Mesenchymal stem cell (in vitro differentiated cells and primary cell): ENCODE measurements around the gene SMYD5.

ENCODE experiments used
- DNase-seq: peaks from one replicate; pipeline ENCODE4 v3.0.0-alpha.2; 2013
- H2AFZ ChIP-seq: one replicate; pipeline ENCODE4 v1.6.1; 2013; ENCODE audit warnings: low read depth, mild to moderate bottlenecking, control low read depth, inconsistent platforms, low read length, moderate library complexity
- H2AK5ac ChIP-seq: 2 replicates; pipeline ENCODE4 v1.6.1; 2013; ENCODE audit warnings: low read length, moderate library complexity, mild to moderate bottlenecking, inconsistent platforms; ENCODE audit not compliant: severe bottlenecking
- H2BK120ac ChIP-seq: one replicate; pipeline ENCODE4 v1.6.1; 2013; ENCODE audit warnings: low read depth, mild to moderate bottlenecking, inconsistent platforms, low read length, moderate library complexity
- H2BK12ac ChIP-seq, 2 experiments: one replicate each; pipeline ENCODE4 v1.6.1; 2013; ENCODE audit warnings: inconsistent platforms in 2 of 2, low read length in 2 of 2, mild to moderate bottlenecking in 2 of 2, moderate library complexity in 2 of 2, control low read depth in 1 of 2
- H2BK15ac ChIP-seq: one replicate; pipeline ENCODE4 v1.6.1; 2013; ENCODE audit warnings: mild to moderate bottlenecking, low read depth, inconsistent platforms; ENCODE audit not compliant: poor library complexity, severe bottlenecking
- H2BK5ac ChIP-seq: 2 replicates; pipeline ENCODE4 v1.6.1; 2013; ENCODE audit warnings: low read depth, mild to moderate bottlenecking, low read length, control low read depth, inconsistent platforms; ENCODE audit not compliant: poor library complexity, severe bottlenecking
- H3K14ac ChIP-seq, 2 experiments: one replicate each; pipeline ENCODE4 v1.6.1; 2013; ENCODE audit warnings: inconsistent platforms in 2 of 2, low read length in 2 of 2, control low read depth in 1 of 2, mild to moderate bottlenecking in 1 of 2, moderate library complexity in 1 of 2
- H3K18ac ChIP-seq, 2 experiments: one replicate each; pipeline ENCODE4 v1.6.1; 2013; ENCODE audit warnings: inconsistent platforms in 2 of 2, low read length in 2 of 2, control low read depth in 1 of 2, low read depth in 1 of 2, mild to moderate bottlenecking in 1 of 2
- H3K23ac ChIP-seq, 2 experiments: one replicate each; pipeline ENCODE4 v1.6.1; 2013; ENCODE audit warnings: inconsistent platforms in 2 of 2, low read length in 2 of 2, mild to moderate bottlenecking in 2 of 2, moderate library complexity in 2 of 2, control low read depth in 1 of 2
- H3K27ac ChIP-seq: 2 replicates; pipeline ENCODE4 v1.5.1; 2013; ENCODE audit warnings: mild to moderate bottlenecking, moderate library complexity, low read length, control low read depth, inconsistent platforms; ENCODE audit not compliant: poor library complexity, severe bottlenecking
- H3K27me3 ChIP-seq, 2 experiments: 2 replicates each; pipeline versions ENCODE4 v1.6.1 to v1.7.0; 2013; ENCODE audit warnings: low read length in 2 of 2, mild to moderate bottlenecking in 2 of 2, moderate library complexity in 2 of 2, control low read depth in 1 of 2, inconsistent platforms in 1 of 2; ENCODE audit not compliant: control insufficient read depth in 1 of 2, insufficient read depth in 1 of 2
- H3K36me3 ChIP-seq, 2 experiments: 2 replicates each; pipeline versions ENCODE4 v1.6.1 to v1.7.0; 2013; ENCODE audit warnings: low read length in 2 of 2, control low read depth in 1 of 2, inconsistent platforms in 1 of 2, low read depth in 1 of 2, mild to moderate bottlenecking in 1 of 2; ENCODE audit not compliant: insufficient read depth in 2 of 2, control insufficient read depth in 1 of 2
- H3K4ac ChIP-seq, 2 experiments: one replicate each; pipeline ENCODE4 v1.6.1; 2013; ENCODE audit warnings: inconsistent platforms in 2 of 2, low read length in 2 of 2, mild to moderate bottlenecking in 2 of 2, moderate library complexity in 2 of 2, control low read depth in 1 of 2, low read depth in 1 of 2
- H3K4me1 ChIP-seq: 2 replicates; pipeline ENCODE4 v1.6.1; 2013; ENCODE audit warnings: low read depth, low read length, control low read depth; ENCODE audit not compliant: control insufficient read depth, insufficient read depth
- H3K4me2 ChIP-seq: 2 replicates; pipeline ENCODE4 v1.6.1; 2013; ENCODE audit warnings: low read length, mild to moderate bottlenecking, inconsistent platforms; ENCODE audit not compliant: poor library complexity, severe bottlenecking
- H3K4me3 ChIP-seq, 2 experiments: 2 replicates each; pipeline versions ENCODE4 v1.5.1 to v1.7.0; 2013; ENCODE audit warnings: low read length in 2 of 2, mild to moderate bottlenecking in 2 of 2, control low read depth in 1 of 2, low read depth in 1 of 2; ENCODE audit not compliant: insufficient read depth in 1 of 2
- H3K79me1 ChIP-seq: replicated peaks from 2 replicates; pipeline ENCODE4 v1.6.1; 2013; ENCODE audit warnings: mild to moderate bottlenecking, control low read depth, low read length, inconsistent platforms; ENCODE audit not compliant: poor library complexity, severe bottlenecking
- H3K9ac ChIP-seq: 2 replicates; pipeline ENCODE4 v1.7.0; 2013; ENCODE audit warnings: mild to moderate bottlenecking, low read length, moderate library complexity
- H3K9me3 ChIP-seq: 2 replicates; pipeline ENCODE4 v1.7.0; 2013; ENCODE audit warnings: mild to moderate bottlenecking, low read length; ENCODE audit not compliant: control insufficient read depth
- H4K8ac ChIP-seq: one replicate; pipeline ENCODE4 v1.6.1; 2013; ENCODE audit warnings: inconsistent platforms, mild to moderate bottlenecking, low read length, moderate library complexity
- H4K91ac ChIP-seq: one replicate; pipeline ENCODE4 v1.6.1; 2013; ENCODE audit warnings: mild to moderate bottlenecking, low read length, inconsistent platforms
- WGBS: methylation state at CpG from one replicate; pipeline ENCODE4 v1.1.7; 2013; ENCODE audit warnings: mixed read lengths; 5-methylcytosine and 5-hydroxymethylcytosine counted together

SMYD5 gene

DNA sequence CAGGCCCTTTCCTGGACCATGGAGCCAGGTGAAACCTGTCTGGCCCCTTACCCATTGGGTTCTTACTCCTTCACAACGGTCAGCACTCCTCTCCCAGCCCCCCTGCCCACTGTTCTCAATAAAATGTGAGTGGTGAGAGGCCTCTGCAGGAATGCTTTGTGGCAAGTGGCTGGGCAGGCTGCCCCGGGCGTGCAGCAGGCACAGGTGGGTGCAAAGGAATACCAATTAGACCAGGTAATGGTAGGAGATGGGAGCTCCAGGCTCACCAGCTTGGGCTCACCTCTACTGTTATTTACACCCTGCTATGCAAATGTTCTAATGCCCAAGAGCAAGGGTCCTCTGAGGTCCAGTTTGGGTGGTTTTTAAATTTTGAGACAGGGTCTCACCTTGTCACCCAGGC, 13.0 kb downstream of the SMYD5 start:
- H3K36me3 ChIP-seq = peaks cover 69 to 76% of the 10 kb centered on the region in 2 experiments
- H2AK5ac ChIP-seq = no peak overlapping the region
- H3K27ac ChIP-seq = no peak overlapping the region
- no peak overlapping the region for H2BK120ac ChIP-seq
- 100% methylated on average over 2 of the region's 3 CpGs for WGBS
- no peak overlapping the region for H3K23ac ChIP-seq
- no peaks in the 10 kb centered on the region for H3K4me1 ChIP-seq
- H3K4me3 ChIP-seq = no peak overlapping the region
- no peak overlapping the region for H3K9ac ChIP-seq
- no peak overlapping the region for H3K4me2 ChIP-seq
- H3K18ac ChIP-seq = no peak overlapping the region
- no peak overlapping the region for H2BK12ac ChIP-seq
- H4K8ac ChIP-seq = no peak overlapping the region
- H2BK15ac ChIP-seq = no peak overlapping the region
- H4K91ac ChIP-seq = no peak overlapping the region
- no peaks in the 10 kb centered on the region for H3K27me3 ChIP-seq
- no peak overlapping the region for H2BK5ac ChIP-seq
- no peak overlapping the region for H3K4ac ChIP-seq
- H2AFZ ChIP-seq = no peak overlapping the region
- peaks cover 3% of the 10 kb centered on the region for H3K79me1 ChIP-seq
- no peaks in the 10 kb centered on the region for H3K9me3 ChIP-seq
- H3K14ac ChIP-seq = no peak overlapping the region
- DNase-seq = no peak

DNA sequence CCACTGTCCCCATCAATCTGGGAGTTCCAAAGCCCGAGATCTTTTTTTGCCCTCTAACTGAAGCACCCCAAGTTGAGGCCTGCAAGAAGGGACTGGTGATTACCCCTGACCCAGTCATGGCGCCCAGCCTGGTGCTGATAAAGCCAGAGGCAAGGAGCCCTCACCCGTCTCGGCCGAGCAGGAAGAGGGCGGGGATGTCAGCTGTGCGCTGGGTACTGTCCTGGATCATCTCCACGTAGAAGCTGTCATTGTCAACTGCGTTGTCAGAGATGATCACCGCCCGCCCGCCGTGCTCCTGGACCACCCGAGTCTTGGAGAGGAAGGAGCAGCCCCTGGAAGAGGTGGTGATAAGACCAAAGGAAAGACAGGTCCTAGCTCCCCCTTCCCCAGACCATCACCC, 14.6 kb downstream of the SMYD5 start:
- H2BK15ac ChIP-seq = no peak overlapping the region
- DNase-seq = no peak
- no peak overlapping the region for H3K27ac ChIP-seq
- no peak overlapping the region for H3K9ac ChIP-seq
- no peak overlapping the region for H4K8ac ChIP-seq
- H2BK120ac ChIP-seq = no peak overlapping the region
- H2AFZ ChIP-seq = no peak overlapping the region
- no peak overlapping the region for H3K4me3 ChIP-seq
- H4K91ac ChIP-seq = no peak overlapping the region
- no peak overlapping the region for H3K14ac ChIP-seq
- peaks cover 53 to 61% of the 10 kb centered on the region in 2 experiments for H3K36me3 ChIP-seq
- no peak overlapping the region for H2BK12ac ChIP-seq
- no peak overlapping the region for H3K18ac ChIP-seq
- WGBS = 92% methylated on average over 11 of the region's 14 CpGs
- no peak overlapping the region for H2BK5ac ChIP-seq
- H2AK5ac ChIP-seq = no peak overlapping the region
- no peak overlapping the region for H3K4me2 ChIP-seq
- no peak overlapping the region for H3K23ac ChIP-seq
- no peaks in the 10 kb centered on the region for H3K9me3 ChIP-seq
- H3K4ac ChIP-seq = no peak overlapping the region
- H3K4me1 ChIP-seq = peaks cover 4% of the 10 kb centered on the region
- H3K79me1 ChIP-seq = peaks cover 10% of the 10 kb centered on the region
- H3K27me3 ChIP-seq = no peaks in the 10 kb centered on the region

DNA sequence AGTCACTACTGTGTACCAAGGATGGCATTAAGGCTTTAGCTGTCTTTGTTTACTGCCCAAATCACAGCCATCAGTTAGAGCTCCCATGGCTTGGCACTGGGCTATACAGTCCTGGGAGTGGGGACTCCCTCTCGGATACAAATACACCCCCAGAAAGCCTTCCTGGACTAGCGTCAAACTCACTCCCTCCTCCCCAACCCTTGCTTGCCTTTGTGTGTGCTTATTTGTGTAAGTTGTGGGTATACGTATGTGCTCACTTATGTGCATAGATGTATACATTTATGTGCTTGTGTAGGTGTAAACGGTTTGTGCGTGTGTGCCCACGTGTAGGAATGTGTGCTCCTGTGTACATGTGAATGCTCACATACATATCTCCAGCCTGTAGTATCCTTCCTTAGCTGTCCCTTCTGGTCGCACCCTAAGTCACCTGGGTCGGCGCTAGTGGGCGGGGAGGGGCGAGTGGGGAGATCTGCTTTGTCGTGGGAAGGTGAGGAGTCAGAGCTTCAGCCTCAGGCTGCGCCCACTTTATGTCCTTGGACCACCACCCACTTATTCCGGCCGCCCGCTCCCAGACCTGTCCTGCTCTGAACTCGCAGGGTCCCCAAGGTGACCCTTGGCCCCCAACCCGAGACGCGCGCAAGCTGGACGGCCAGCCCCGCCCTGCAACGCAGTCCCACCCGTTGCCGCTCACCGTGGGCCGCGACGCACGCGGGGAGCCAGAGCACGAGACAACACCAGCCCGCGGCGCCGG, 18.5 kb downstream of the SMYD5 start:
- Histone ChIP-seq H3K18ac (peak overlapping the region in 1 of 2 experiments; percentile 34), H3K4me1 (peaks cover 14% of the 10 kb centered on the region), H2AFZ (peak overlapping the region; percentile 79), H3K14ac (peak overlapping the region in 1 of 2 experiments; percentile 83), H4K91ac (no peak overlapping the region), H3K27me3 (no peaks in the 10 kb centered on the region), H2BK15ac (no peak overlapping the region), H3K4ac (peak overlapping the region in 1 of 2 experiments; percentile 1), H3K4me3 (peak overlapping the region; percentile 83 to 89), H3K23ac (peak overlapping the region in 1 of 2 experiments; percentile 2), H2BK5ac (no peak overlapping the region), H2AK5ac (no peak overlapping the region), H3K9ac (peak overlapping the region; percentile 86), H3K4me2 (peak overlapping the region; percentile 93), H3K9me3 (no peaks in the 10 kb centered on the region), H2BK12ac (peak overlapping the region in 1 of 2 experiments; percentile 6), H3K79me1 (peaks cover 10% of the 10 kb centered on the region), H4K8ac (no peak overlapping the region), H2BK120ac (no peak overlapping the region), H3K36me3 (peaks cover 16 to 25% of the 10 kb centered on the region in 2 experiments), H3K27ac (no peak overlapping the region)
- WGBS = 5% methylated on average over 26 of the region's 37 CpGs
- DNase-seq = no peak

DNA sequence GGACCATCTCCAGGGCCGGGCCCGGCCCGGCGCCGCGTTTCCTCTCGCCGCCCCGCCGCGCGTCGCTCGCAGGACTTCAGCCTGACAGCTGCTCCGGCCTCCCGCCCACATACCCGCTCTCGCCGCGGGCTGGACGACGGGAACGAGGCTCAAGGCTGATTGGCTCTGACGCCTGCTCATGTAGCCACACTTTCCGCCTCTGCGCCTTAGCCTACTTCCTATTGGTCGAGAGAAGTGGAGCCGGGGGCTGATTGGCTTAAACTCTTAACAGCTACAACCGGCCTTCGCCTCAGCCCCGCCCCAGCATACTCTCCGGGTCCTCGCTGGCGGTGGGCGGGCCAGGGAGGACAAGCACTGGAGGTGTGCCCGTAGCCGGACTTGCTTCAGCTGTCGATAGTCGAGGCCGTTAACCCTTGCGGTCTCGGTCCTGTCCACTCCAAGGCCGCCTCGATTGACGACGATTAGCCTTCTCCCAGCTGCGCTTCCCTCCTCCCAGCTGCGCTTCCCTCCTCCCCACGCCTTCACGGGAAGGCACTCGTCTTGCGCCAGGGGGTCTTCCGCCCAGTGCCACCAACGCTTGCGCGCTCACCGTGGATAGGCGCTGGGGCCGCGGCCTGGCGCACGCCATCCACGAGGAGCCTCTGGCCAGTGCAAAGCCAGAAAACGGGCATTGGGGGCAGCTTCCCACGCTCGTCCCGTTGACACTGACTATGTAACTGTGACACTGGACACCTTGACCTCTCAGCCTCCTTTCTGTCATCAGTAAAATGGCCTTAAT, 19.3 kb downstream of the SMYD5 start, which contains the start of gene PRADC1:
PRADC1 (minus strand) TSS at position 86 of the 778 bp plus-strand sequence; CDS start at position 7, 79 bp downstream.
- H2BK15ac ChIP-seq = peak within 1 kb of the TSS; percentile 37
- peak within 1 kb of the TSS; percentile 37 to 93 for H3K18ac ChIP-seq
- H3K27ac ChIP-seq = peak within 1 kb of the TSS; percentile 76
- peak within 1 kb of the TSS; percentile 79 for H2AFZ ChIP-seq
- H2BK12ac ChIP-seq = peak within 1 kb of the TSS in 1 of 2 experiments; percentile 33
- H3K23ac ChIP-seq = peak within 1 kb of the TSS in 1 of 2 experiments; percentile 48
- under 1% methylated on average over 59 of the region's 67 CpGs for WGBS
- peak within 1 kb of the TSS; percentile 93 for H4K8ac ChIP-seq
- H2AK5ac ChIP-seq = no peak within 1 kb of the TSS
- H3K14ac ChIP-seq = peak within 1 kb of the TSS in 1 of 2 experiments; percentile 83
- no peaks in the 10 kb centered on the region for H3K9me3 ChIP-seq
- H3K27me3 ChIP-seq = no peaks in the 10 kb centered on the region
- DNase-seq = peak; percentile 100
- peak within 1 kb of the TSS; percentile 93 for H3K4me2 ChIP-seq
- H3K9ac ChIP-seq = peak within 1 kb of the TSS; percentile 96
- peaks cover 14% of the 10 kb centered on the region for H3K4me1 ChIP-seq
- peak within 1 kb of the TSS; percentile 8 for H2BK5ac ChIP-seq
- H4K91ac ChIP-seq = peak within 1 kb of the TSS; percentile 88
- no peak within 1 kb of the TSS for H2BK120ac ChIP-seq
- peaks cover 8 to 17% of the 10 kb centered on the region in 2 experiments for H3K36me3 ChIP-seq
- H3K79me1 ChIP-seq = peaks cover 10% of the 10 kb centered on the region
- H3K4me3 ChIP-seq = peak within 1 kb of the TSS; percentile 83 to 89
- peak within 1 kb of the TSS; percentile 37 to 61 for H3K4ac ChIP-seq
